DMS53 (cell line): ENCODE data around the gene SLIT3.

ENCODE experiments used
- DNase-seq: peaks from one replicate; lab custom pipeline; 2025; lab: John Stamatoyannopoulos, UW

SLIT3 gene

DNA sequence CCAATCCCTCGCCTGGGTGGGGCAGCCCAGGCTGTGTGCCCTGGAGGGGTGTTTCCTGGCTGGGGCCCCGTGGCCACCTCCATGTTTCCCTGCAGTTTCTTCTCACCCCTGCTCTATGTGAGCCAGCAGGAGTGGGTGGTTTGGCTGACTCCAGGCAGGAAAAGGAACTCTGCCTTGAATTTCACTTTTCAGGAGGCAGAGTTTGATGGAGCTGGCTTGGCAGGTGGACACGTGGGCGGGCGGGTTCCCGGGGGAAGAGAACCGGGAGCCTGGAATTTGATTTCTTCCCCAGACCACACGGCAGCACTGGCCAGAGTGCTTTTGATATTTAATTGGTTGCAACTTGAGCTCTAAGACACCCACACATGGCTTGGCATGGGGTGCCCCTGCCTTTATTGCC is 601.9 kb downstream of the SLIT3 start:
- DNase-seq = no peak

- DNase-seq = no peak
Measured at GRCh38 chr5:168697034-168697720, 603.8 kb downstream of the SLIT3 start.

DNA sequence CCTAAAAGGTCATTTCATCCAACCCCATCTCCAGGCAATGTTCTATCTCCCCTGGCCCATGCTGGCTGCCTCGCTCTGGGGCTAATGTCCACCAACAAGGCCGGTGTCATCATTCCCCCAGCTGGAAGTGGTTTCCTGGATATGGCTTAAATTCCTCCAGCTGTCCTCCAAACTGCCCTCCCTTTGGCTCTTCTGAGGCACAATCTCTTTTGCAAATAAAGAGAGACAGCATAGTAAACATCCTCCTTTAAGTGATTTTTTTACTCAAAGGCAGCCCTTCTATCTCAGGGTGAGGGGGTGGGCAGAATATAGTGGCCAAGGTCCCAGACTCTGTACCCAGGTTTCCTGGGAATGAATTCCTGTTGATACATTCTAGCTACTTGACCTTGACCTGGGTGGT is 604.3 kb downstream of the SLIT3 start:
- no peak for DNase-seq

- no peak for DNase-seq
Measured at GRCh38 chr5:168695301-168695835, 605.6 kb downstream of the SLIT3 start.

- DNase-seq = no peak
Measured at GRCh38 chr5:168694289-168694688, 606.6 kb downstream of the SLIT3 start.

DNA sequence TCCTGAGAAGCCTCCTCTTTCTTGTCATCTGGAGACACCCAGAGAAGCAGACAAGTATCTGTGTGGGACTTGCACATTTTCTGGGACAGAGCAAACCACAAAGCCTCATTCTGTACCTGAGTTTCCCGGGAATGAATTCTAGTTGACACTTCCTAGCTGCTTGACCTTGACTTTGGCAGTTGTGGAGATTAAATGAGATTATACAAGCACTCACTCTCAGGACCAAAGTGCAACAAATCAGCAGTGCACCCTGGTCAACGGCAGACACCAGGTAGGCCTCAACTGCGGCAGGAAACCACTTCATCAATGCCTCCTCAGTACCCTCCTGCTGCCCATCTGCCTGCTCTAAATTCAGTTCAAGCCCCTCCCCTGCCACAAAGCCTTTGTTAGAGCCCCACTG is 607.1 kb downstream of the SLIT3 start:
- no peak for DNase-seq

DNA sequence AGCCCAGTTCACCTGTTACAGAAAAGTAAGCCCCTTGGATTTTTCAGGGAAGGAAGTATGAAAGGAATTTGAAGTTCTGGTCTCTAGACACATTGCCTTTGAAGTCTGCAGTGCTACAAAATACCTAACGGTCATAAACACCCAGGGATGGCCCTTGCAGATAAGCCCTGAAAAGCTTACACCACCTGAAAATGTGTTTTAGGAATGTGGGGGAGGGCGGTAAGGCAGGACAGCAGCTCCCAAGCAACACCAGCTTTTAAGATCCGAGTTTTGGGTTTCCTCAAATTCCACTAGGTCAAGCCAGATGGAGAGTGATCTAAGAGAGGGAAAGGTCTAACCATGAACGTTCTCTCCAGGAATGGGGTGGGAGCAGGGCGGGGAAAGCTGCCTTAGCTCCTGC is 607.6 kb downstream of the SLIT3 start:
- no peak for DNase-seq

DNA sequence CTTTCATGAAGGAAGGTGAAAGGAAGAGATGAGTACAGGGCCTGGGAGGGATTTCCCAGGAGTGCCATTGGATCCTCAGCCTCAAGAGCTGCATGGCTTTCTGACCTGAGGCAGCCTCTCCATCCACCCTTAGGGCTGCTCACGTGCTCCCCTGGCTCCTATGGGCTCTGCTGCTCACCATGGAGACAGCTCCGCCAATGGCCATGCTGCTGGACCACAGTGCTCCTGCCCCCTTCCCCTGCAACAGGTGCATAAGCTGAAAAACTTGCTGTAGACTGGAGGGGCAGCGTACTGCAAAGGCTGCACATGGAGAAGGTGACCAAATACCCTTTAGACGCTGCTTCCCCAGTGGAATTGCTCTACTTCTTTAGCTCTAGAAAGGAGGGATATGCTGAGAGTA is 609.0 kb downstream of the SLIT3 start:
- DNase-seq = no peak

DNA sequence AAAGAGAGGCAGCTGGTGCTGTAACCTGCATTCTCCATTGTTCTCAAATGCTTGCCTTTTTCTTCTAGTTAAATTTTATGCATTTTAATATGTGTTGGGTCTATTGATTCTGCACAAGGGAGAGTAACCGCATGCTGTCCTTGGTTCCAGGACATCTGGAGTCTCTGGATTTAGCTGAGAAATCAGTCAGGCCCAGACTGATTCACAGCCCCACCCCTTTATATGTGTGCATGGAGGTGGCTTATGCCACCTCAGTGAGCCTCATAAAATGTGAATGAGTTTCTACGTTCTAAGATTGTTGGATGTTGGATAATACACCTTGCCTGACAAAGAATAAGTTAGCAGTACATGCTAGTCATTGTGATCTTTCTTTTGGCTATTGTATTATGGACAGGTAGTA is 611.7 kb downstream of the SLIT3 start:
- DNase-seq = no peak

GRCh38 chr5:168686837-168687236 is 614.1 kb downstream of the SLIT3 start:
- no peak for DNase-seq

- DNase-seq = no peak
Measured at GRCh38 chr5:168685566-168685965, 615.4 kb downstream of the SLIT3 start.

- no peak for DNase-seq
Measured at GRCh38 chr5:168683927-168684295, 617.0 kb downstream of the SLIT3 start.

- no peak for DNase-seq
Measured at GRCh38 chr5:168683247-168683926, 617.6 kb downstream of the SLIT3 start.

DNA sequence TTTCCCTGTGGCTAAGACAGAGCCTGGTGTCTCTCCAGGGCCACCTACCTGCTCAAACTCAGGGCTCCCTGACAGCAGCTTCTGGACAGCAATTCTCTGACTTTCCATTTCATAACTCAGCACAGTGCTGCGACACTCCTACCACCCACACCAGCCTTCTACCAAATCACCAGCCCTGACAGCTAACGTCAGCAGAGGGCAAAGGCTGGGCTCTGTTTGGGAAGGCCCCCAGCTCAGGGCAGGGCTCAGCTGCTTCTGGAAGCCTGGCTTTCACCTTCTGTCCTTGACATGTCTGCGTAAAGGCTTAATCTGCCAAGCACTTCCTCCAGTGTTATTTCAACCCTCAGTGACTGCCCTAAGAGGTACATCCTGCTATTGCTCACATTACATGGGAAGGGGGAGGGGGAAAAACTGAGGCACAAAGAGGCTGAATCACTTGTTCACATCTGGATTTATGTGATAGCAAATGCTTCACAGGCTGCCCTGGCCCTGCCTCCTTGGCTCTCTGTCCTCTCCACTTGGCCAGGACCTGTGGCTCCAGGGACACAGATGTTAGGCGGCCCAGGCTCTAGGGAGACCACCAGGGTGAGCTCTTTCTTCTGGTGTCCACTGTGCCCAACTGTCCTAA is 619.3 kb downstream of the SLIT3 start:
- no peak for DNase-seq

DNA sequence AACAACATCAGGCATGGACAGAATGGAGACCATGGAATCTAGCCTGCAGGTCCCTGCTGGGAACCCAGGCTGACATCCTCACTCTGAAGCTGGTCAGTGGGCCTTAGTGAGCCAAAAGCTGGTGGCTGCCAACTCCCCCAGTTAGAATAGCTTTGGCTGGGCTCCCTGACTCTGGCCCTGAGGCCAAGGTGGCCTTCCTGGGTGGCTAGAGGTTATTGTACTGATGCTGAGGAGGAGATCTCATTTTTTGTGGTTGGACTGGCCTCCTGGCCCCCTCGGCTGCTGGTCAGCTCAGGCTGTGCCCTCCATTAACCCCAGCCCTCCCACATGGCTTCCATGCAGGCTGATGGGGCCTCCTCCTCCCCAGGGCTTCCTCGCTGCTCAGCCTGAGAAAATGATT is 620.5 kb downstream of the SLIT3 start:
- no peak for DNase-seq

GRCh38 chr5:168679515-168679920 is 621.4 kb downstream of the SLIT3 start:
- peak; percentile 74 for DNase-seq

GRCh38 chr5:168676501-168676900 is 624.4 kb downstream of the SLIT3 start:
- no peak for DNase-seq

- no peak for DNase-seq
Measured at GRCh38 chr5:168675883-168676408, 625.0 kb downstream of the SLIT3 start.

GRCh38 chr5:168674893-168675482 is 626.0 kb downstream of the SLIT3 start:
- DNase-seq = no peak

DNA sequence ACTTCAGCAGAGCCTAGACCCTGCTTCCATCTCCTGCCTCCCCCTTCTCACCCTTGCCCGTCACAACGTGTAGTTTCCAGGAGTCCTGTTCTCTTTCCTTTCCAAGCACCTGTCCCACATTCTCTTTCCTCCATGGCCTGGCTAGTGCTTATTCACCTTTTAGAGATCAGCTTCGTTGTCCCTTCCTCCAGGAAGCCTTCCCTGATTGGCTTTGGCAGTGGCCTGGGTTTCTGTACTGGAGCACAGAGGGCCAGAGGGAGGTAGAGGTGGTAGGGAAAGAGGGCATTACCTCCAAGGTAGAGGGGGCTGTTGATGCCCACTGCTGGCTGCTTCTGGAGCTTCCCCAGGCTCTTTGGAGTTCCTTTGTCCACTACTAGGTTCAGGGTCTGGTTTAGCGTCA is 628.1 kb downstream of the SLIT3 start:
- DNase-seq = no peak

GRCh38 chr5:168672016-168672415 is 628.9 kb downstream of the SLIT3 start:
- DNase-seq = no peak

GRCh38 chr5:168670881-168671575 is 629.9 kb downstream of the SLIT3 start:
- no peak for DNase-seq
